Erythroblast (primary cell): ENCODE measurements around the gene CMKLR1.

Source experiments
- GATA1 ChIP-seq: IDR thresholded peaks from 2 replicates; pipeline ENCODE4 v1.6.1; 2011; ENCODE audit warnings: low read depth, mild to moderate bottlenecking, control low read depth, low read length, moderate library complexity
- POLR2A ChIP-seq: IDR thresholded peaks from 2 replicates; pipeline ENCODE4 v1.6.1; 2011; ENCODE audit warnings: mild to moderate bottlenecking, low read length

- no peak for TF ChIP-seq POLR2A
- TF ChIP-seq GATA1 = no peak
These were observed 32.8 kb upstream of the CMKLR1 start for GRCh38 chr12:108371801-108372344.
